Fibroblast of lung (primary cell): ENCODE data around the gene CTAG1A. TPM values are rescaled to one million over a fixed set of nuclear protein-coding genes. Genes with fewer than 3 reads are reported as not detected.

Experiments used
- DNase-seq, 2 donors: peaks; one replicate each; pipeline versions ENCODE4 v3.0.0 to v3.0.0-alpha.2; 2010; ENCODE audit warnings: low read depth in 2 of 2
- H2AFZ ChIP-seq: 2 replicates; pipeline ENCODE4 v1.5.1; 2012; ENCODE audit warnings: low read length, control low read depth, inconsistent platforms
- H3K27ac ChIP-seq: 2 replicates; pipeline ENCODE4 v1.5.1; 2011; ENCODE audit warnings: low read length, control low read depth; ENCODE audit not compliant: insufficient read depth
- H3K27me3 ChIP-seq: 2 replicates; pipeline ENCODE4 v1.5.1; 2011; ENCODE audit warnings: mild to moderate bottlenecking, low read length; ENCODE audit not compliant: control insufficient read depth, insufficient read depth
- H3K36me3 ChIP-seq: 2 replicates; pipeline ENCODE4 v1.5.1; 2011; ENCODE audit warnings: low read length; ENCODE audit not compliant: control insufficient read depth, insufficient read depth
- H3K4me1 ChIP-seq: 2 replicates; pipeline ENCODE4 v1.5.1; 2011; ENCODE audit warnings: low read length; ENCODE audit not compliant: control insufficient read depth, insufficient read depth; ENCODE audit errors: extremely low read depth
- H3K4me2 ChIP-seq: 2 replicates; pipeline ENCODE4 v1.5.1; 2011; ENCODE audit warnings: low read length, control low read depth; ENCODE audit not compliant: insufficient read depth; ENCODE audit errors: extremely low read depth
- H3K4me3 ChIP-seq, 4 experiments: fragments of 200-600 bp in 1 of 4; sonication (generic) in 1 of 4; replicated peaks in 1 of 4; 2 replicates each; pipeline ENCODE4 v1.5.1; 2011 to 2016; ENCODE audit warnings: low read length in 4 of 4, low read depth in 3 of 4, mild to moderate bottlenecking in 3 of 4, control low read depth in 2 of 4, inconsistent platforms in 1 of 4, mixed read lengths in 1 of 4; ENCODE audit not compliant: insufficient read depth in 1 of 4; ENCODE audit errors: control extremely low read depth in 1 of 4
- H3K79me2 ChIP-seq: 2 replicates; pipeline ENCODE4 v1.5.1; 2012; ENCODE audit warnings: mild to moderate bottlenecking, low read length, inconsistent platforms; ENCODE audit not compliant: control insufficient read depth, insufficient read depth
- H3K9ac ChIP-seq: 2 replicates; pipeline ENCODE4 v1.5.1; 2011; ENCODE audit warnings: mild to moderate bottlenecking, low read length, control low read depth; ENCODE audit not compliant: insufficient read depth
- H3K9me3 ChIP-seq: 2 replicates; pipeline ENCODE4 v1.5.1; 2012; ENCODE audit warnings: low read depth, low read length; ENCODE audit not compliant: control insufficient read depth, insufficient read depth
- H4K20me1 ChIP-seq: 2 replicates; pipeline ENCODE4 v1.5.1; 2011; ENCODE audit warnings: low read length; ENCODE audit not compliant: control insufficient read depth, insufficient read depth; ENCODE audit errors: extremely low read depth
- EZH2 ChIP-seq: IDR thresholded peaks from 2 replicates; pipeline ENCODE4 v1.5.1; 2012; ENCODE audit warnings: low read length, control low read depth, mild to moderate bottlenecking; ENCODE audit errors: missing control alignments
- polyA plus RNA-seq, 2 donors: library from polyadenylated mRNA; depleted of rRNA in 1 of 2; stranded (reverse) in 1 of 2; unstranded in 1 of 2; fragments of >200 nt; gene quantifications; 2 replicates each; pipeline ENCODE4 v1.2.1, GENCODE V29; 2011 to 2012; ENCODE audit warnings: missing spikeins in 1 of 2
- total RNA-seq: library from RNA; depleted of rRNA; stranded (reverse); fragments of >200 nt; gene quantifications from 2 replicates; pipeline ENCODE4 v1.2.1, GENCODE V29; 2014
- TF ChIP-seq, protein P1 (sequence below), 2 donors: IDR thresholded peaks in 1 of 2; conservative IDR thresholded peaks in 1 of 2; 1 replicate in 1 of 2; 2 replicates in 1 of 2; pipeline ENCODE4 v1.5.1; 2011 to 2012; ENCODE audit warnings: low read length in 2 of 2, control low read depth in 1 of 2, inconsistent platforms in 1 of 2, low read depth in 1 of 2, mild to moderate bottlenecking in 1 of 2

Gene CTAG1A
- total and polyA plus RNA-seq, 2 donors (not counting 1 experiment from before 2014, with no cell fraction given): not detected

DNA sequence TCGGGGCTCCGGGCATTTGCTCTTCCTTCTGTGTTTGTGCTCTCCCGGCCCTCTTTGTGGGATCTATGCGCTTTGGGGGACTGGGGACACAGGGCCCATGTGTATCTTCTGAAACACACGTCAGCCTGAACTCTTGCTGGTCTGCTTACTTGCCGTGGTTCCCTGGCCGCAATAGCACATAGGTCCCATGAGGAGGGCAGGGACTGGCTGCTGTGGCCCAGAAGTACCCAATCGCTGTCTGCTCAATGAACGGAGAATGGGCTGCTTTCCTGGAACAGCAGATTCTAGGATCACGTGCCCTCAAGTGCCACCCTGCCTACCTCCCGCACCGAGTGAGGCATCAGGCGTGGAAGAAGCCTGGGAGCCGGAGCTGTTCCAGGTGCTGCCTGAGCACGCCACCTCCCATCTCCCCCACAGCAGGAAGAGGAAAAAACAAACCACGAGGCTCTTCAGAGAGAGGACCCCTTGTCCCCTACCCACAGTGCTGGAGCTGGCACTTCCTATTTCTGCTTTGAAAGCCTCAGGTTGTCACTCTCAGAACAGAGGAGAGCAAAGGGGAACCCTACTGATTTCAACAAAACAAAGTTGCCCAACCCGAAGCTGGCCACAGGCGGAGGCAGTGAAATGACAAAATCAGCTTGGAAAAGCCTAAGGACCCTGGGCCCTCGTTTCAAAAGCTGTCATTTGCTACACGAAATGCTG lies 42.1 kb upstream of the CTAG1A start:
- Histone ChIP-seq H3K27me3 (no peaks in the 10 kb centered on the region), H3K36me3 (peaks cover 10% of the 10 kb centered on the region), H3K9ac (no peak overlapping the region), H3K4me2 (no peak overlapping the region), H3K9me3 (no peaks in the 10 kb centered on the region), H3K4me3 (no peak overlapping the region), H3K27ac (peak overlapping the region; percentile 96), H2AFZ (no peak overlapping the region), H4K20me1 (no peaks in the 10 kb centered on the region), H3K4me1 (peaks cover 11% of the 10 kb centered on the region), H3K79me2 (peaks cover 31% of the 10 kb centered on the region)
- no peak for TF ChIP-seq EZH2
- TF ChIP-seq, protein P1, sequence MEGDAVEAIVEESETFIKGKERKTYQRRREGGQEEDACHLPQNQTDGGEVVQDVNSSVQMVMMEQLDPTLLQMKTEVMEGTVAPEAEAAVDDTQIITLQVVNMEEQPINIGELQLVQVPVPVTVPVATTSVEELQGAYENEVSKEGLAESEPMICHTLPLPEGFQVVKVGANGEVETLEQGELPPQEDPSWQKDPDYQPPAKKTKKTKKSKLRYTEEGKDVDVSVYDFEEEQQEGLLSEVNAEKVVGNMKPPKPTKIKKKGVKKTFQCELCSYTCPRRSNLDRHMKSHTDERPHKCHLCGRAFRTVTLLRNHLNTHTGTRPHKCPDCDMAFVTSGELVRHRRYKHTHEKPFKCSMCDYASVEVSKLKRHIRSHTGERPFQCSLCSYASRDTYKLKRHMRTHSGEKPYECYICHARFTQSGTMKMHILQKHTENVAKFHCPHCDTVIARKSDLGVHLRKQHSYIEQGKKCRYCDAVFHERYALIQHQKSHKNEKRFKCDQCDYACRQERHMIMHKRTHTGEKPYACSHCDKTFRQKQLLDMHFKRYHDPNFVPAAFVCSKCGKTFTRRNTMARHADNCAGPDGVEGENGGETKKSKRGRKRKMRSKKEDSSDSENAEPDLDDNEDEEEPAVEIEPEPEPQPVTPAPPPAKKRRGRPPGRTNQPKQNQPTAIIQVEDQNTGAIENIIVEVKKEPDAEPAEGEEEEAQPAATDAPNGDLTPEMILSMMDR (conservative IDR thresholded peaks at IDR 0.05 in 1 of 2, IDR thresholded peaks at IDR 0.05 in 1 of 2; ENCODE audit: low read depth in 1 of 2, low read length in 2 of 2): no peak
- DNase-seq: no peak

DNA sequence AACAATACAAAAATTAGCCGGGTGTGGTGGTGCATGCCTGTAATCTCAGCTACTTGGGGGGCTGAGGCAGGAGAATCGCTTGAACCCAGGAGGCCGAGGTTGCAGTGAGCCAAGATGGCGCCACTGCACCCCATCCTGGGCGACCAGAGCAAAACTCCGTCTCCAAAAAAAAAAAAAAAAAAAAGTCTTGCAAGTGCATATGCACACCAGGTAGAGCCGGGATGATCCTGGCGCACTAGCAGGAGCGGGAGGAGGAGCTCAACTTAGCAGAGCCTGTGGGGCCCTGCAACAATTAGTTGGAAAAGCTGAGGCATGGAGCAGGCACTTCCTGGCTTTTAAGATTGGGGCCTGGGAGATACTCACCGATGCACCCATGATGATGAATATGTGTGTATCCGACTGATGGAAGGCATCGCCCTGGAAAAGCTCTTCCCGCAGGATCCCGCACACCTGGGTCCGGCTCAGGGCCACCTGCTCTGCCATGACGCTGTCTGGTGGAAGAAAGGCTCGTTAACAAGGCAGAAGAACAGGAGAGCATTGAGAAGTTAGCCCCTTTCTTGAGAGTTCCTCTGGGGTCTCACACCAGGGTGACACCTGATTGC lies 39.2 kb upstream of the CTAG1A start:
- Histone ChIP-seq H3K9ac (no peak overlapping the region), H3K4me3 (peak overlapping the region; percentile 55 to 79 (median 69)), H3K36me3 (peaks cover 7% of the 10 kb centered on the region), H3K79me2 (peaks cover 50% of the 10 kb centered on the region), H4K20me1 (no peaks in the 10 kb centered on the region), H3K4me2 (peak overlapping the region; percentile 90), H3K4me1 (peaks cover 11% of the 10 kb centered on the region), H3K27me3 (no peaks in the 10 kb centered on the region), H2AFZ (no peak overlapping the region), H3K9me3 (no peaks in the 10 kb centered on the region), H3K27ac (peak overlapping the region; percentile 63)
- TF ChIP-seq EZH2: no peak
- TF ChIP-seq, protein P1 (conservative IDR thresholded peaks at IDR 0.05 in 1 of 2, IDR thresholded peaks at IDR 0.05 in 1 of 2; ENCODE audit: low read depth in 1 of 2, low read length in 2 of 2): no peak
- no peak for DNase-seq

DNA sequence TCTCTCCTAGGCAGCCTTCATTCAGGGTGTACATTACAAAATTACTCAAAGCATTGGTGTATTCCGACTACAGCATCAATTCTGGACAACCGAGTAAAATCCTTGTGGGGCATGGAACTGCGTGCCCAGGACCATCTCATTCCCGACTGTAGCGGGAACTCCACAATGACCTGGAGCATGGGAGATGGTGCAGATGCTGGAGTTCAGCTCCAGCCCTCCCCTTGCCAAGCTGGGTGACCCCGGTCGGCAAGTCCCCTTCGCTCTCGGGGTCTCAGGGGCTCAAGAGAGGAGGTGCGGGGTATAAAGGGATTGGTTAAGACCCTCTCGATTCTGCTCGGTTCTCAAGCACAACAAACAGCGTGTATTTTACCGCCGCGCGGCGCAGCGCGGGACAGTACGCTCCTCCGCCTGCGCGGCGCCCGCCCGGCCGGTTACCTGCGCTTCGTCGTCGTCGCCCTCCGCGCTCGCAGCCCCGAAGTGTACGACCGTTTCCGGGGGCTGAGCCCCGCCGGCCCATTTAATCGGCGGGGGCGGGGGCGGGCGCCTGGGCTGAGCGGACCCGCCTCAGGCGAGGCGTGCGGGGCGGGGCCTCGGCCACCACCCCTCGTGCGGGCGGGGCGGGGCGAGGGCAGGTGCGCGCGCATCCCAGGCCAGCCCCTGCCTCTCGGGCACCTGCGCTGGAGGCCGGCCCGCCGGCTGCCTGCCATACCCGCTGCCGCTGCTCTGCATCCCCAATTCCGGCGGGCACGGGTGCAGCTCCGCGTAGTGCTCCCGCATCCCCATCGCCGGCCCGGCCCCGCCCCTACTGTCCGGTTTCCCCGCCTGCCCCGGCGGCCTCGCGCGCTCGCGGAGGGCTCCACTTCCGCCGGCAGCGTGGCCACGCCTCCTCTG lies 38.3 kb upstream of the CTAG1A start, which contains the start of gene G6PD:
Gene G6PD, minus strand, starts transcription at position 493 of the 891 bp plus-strand sequence. CDS start 691 bp downstream, outside the sequence.
- DNase-seq: peak; percentile 44 to 49

More for the DNA sequence above, 38.3 kb upstream of the CTAG1A start, which contains the start of gene G6PD:
- peaks cover 8% of the 10 kb centered on the region for H3K4me1 ChIP-seq
- H3K4me3 ChIP-seq: peak within 1 kb of the TSS; percentile 71 to 97 (median 77)
- no peaks in the 10 kb centered on the region for H4K20me1 ChIP-seq
- H3K9me3 ChIP-seq: no peaks in the 10 kb centered on the region
- H3K79me2 ChIP-seq: peaks cover 50% of the 10 kb centered on the region
- H2AFZ ChIP-seq: no peak within 1 kb of the TSS
- H3K4me2 ChIP-seq: peak within 1 kb of the TSS; percentile 90
- peaks cover 5% of the 10 kb centered on the region for H3K36me3 ChIP-seq
- peak within 1 kb of the TSS; percentile 97 for H3K27ac ChIP-seq
- TF ChIP-seq, protein P1 (conservative IDR thresholded peaks at IDR 0.05 in 1 of 2, IDR thresholded peaks at IDR 0.05 in 1 of 2; ENCODE audit: low read depth in 1 of 2, low read length in 2 of 2): no peak
- no peak for TF ChIP-seq EZH2
- H3K27me3 ChIP-seq: no peaks in the 10 kb centered on the region
- H3K9ac ChIP-seq: peak within 1 kb of the TSS; percentile 83
